Brain microvascular endothelial cell (primary cell): ENCODE measurements around the gene GSC2.

Experiments used
- DNase-seq: peaks from one replicate; pipeline ENCODE4 v3.0.0-alpha.2; 2020
- H3K27ac ChIP-seq: fragments of 250-450 bp; sonication (Bioruptor Pico); 2 replicates; pipeline ENCODE4 v1.5.1; 2020; ENCODE audit warnings: mild to moderate bottlenecking, moderate library complexity
- H3K27me3 ChIP-seq: fragments of 250-450 bp; sonication (Bioruptor Pico); replicated peaks from 2 replicates; pipeline ENCODE4 v1.5.1; 2020; ENCODE audit warnings: mild to moderate bottlenecking
- H3K36me3 ChIP-seq: fragments of 250-450 bp; sonication (Bioruptor Pico); replicated peaks from 2 replicates; pipeline ENCODE4 v1.5.1; 2020; ENCODE audit warnings: mild to moderate bottlenecking
- H3K4me3 ChIP-seq: 2 replicates; pipeline ENCODE4 v1.5.1; 2011; ENCODE audit warnings: low read depth, mild to moderate bottlenecking, control low read depth, low read length, moderate library complexity
- in situ Hi-C: cut with HindIII; loops from 2 replicates; pipeline ENCODE4 v1.10.0; 2017; ENCODE audit warnings: low sequenced_read_pairs, low pct_ligation_motif_present
- TF ChIP-seq, protein P1 (sequence below): IDR thresholded peaks from 2 replicates; pipeline ENCODE4 v1.5.1; 2011; ENCODE audit warnings: low read depth, mild to moderate bottlenecking, moderate library complexity, low read length, control low read depth, inconsistent platforms; ENCODE audit errors: missing control alignments

The GSC2 gene, protein sequence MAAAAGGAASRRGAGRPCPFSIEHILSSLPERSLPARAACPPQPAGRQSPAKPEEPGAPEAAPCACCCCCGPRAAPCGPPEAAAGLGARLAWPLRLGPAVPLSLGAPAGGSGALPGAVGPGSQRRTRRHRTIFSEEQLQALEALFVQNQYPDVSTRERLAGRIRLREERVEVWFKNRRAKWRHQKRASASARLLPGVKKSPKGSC

DNA sequence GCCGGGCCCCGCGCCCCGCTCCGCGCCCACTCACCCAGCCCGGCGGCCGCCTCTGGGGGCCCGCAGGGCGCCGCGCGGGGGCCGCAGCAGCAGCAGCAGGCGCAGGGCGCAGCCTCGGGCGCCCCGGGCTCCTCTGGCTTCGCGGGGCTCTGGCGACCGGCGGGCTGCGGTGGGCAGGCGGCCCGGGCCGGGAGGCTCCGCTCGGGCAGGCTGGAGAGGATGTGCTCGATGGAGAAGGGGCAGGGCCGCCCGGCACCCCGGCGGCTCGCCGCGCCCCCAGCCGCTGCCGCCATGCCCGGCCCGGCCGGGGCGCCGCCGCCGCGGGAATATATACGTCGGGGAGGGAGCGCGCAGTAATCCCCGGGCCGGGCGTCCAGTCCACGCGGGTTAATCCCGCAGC, at the start of gene GSC2:
TSS of gene GSC2 (minus strand) at position 302 of the 400 bp plus-strand sequence. CDS start at position 293, 9 bp downstream.
- no peak within 1 kb of the TSS for H3K4me3 ChIP-seq
- in situ Hi-C loops = no loop called here
- no peak within 1 kb of the TSS for H3K27ac ChIP-seq
- TF ChIP-seq, protein P1, sequence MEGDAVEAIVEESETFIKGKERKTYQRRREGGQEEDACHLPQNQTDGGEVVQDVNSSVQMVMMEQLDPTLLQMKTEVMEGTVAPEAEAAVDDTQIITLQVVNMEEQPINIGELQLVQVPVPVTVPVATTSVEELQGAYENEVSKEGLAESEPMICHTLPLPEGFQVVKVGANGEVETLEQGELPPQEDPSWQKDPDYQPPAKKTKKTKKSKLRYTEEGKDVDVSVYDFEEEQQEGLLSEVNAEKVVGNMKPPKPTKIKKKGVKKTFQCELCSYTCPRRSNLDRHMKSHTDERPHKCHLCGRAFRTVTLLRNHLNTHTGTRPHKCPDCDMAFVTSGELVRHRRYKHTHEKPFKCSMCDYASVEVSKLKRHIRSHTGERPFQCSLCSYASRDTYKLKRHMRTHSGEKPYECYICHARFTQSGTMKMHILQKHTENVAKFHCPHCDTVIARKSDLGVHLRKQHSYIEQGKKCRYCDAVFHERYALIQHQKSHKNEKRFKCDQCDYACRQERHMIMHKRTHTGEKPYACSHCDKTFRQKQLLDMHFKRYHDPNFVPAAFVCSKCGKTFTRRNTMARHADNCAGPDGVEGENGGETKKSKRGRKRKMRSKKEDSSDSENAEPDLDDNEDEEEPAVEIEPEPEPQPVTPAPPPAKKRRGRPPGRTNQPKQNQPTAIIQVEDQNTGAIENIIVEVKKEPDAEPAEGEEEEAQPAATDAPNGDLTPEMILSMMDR = no peak
- H3K27me3 ChIP-seq = peaks cover 59% of the 10 kb centered on the region
- H3K36me3 ChIP-seq = no peaks in the 10 kb centered on the region
- DNase-seq = no peak

GRCh38 chr22:19199479-19199878, 49.4 kb upstream of the GSC2 start:
- no peak overlapping the region for H3K27ac ChIP-seq
- H3K27me3 ChIP-seq = no peaks in the 10 kb centered on the region
- DNase-seq = no peak
- H3K36me3 ChIP-seq = peaks cover 7% of the 10 kb centered on the region
- TF ChIP-seq, protein P1 = no peak
- in situ Hi-C loops = no loop called here
- no peak overlapping the region for H3K4me3 ChIP-seq

DNA sequence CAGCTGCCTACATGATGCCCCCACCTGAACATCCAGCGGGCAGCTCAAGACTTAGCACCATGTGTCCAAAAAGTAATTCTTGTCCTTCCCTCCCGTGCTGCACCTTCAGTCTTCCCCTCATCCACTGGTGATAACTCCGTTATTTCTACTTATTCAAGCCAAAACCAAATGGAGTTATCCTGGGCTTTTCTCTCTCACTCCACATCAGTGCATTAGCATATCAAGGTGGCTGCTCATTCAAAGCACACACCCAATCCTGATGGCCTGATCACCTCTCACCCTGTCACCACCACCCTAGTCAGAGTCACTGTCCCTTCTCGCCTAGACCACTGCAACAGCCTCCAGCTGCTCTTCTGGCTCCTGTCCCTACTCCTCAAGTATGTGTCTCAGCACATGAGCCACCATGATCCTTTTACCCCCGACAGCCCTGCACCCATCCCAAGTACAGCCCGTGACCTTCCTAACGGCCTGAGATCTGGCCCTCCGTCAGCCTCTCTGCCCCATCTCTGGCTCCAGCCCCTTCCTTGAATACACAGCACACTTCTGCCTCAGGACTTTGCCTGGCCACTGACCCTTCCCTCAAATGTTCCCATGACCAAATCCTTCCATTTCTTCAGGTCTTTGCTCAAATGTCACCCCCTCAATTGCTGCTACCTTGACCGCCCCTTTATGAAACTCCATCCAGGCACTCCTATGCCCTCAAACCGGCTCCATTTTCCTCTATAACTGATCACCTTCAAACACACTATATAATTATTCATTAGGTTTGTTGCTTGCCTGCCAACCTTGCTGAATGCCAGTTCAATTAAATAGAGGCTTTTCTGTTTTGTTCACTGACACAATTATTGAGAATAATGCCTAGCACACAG, 48.1 kb upstream of the GSC2 start:
- Histone ChIP-seq H3K36me3 (peaks cover 13% of the 10 kb centered on the region), H3K4me3 (no peak overlapping the region)
- in situ Hi-C loops = no loop called here

DNA sequence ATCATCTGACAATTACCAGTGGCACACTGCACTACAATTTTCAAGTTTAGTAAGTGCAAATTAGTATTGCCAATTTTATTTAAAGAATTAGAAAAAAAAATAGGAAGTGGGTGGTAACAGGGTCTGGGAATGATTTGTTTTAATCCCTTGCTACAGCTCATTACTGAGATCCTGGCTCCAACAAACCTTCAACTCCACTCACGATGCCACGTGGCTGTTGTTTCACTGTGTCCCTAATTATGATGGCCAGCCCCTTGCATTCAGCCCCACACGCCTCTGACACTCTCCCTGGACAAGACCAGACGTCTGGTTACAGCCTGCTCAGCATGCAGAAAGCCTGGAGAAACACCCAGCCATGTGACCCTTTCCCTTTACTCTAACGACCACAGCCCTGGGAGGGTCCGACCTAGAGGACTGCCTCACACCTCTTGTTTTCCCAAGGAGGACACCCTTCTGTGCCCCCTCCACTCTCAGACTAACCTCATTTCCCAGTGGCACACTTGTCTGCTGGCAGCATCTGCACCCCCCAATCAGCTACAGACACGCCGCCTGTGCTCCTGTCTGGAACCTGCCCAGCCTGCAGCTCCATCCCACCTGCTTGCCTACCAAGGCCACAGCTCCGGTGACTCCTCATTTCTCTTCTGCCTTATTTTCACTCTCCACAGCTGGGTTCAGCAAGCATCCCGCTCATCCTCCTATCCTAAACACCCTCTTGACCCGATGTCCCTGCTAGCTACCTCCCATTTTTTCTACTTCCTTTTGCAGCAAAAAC, 46.9 kb upstream of the GSC2 start:
- TF ChIP-seq, protein P1 = no peak
- peaks cover 13% of the 10 kb centered on the region for H3K36me3 ChIP-seq

More for the DNA sequence above, 48.1 kb upstream of the GSC2 start:
- Histone ChIP-seq H3K27ac (no peak overlapping the region), H3K27me3 (no peaks in the 10 kb centered on the region)
- DNase-seq = no peak
- TF ChIP-seq, protein P1 = no peak

DNA sequence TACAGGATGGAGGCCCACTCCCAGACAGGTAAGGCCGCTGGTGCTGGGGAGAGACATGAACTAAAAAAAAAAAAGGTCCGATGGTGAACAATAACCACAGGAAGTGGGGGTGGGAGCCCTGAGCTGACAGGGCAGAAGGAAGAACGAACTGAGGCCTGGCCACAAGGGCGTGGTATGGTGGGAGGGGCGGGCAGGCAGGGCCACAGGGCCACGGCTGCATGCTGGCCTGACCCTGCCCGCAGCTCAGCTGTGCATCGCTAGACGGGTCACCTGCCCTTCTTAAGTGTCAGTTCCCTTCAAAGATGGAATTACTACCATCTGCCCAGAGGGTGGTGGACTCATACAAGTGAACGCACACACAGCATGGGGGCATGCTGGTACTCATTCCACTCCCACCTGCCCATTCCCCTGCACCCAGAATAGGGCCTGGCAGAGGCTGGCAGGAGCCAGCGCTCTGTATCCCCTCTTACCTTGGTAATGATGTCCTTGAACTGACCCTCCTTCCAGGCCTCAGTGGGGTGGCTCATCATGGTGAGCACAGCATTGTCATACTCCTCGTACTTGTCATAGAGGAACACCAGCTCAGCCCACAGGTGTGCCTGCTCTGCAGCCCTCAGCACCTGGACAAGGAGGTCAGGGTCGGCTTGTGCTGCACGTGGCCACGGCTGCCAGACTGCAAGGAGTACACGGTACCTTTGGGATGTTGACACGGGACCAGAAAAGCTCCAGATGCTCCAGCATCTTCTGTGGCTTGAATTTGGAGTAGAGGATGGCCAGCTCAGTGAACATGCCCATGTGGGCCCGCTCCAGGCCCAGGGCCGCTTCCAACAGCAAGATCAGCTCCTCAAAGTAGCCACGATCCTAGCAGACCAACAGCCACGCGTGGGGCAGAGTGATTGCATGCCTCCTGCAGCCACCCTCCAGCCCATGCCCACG, 46.0 kb upstream of the GSC2 start:
- no peak for DNase-seq
- peaks cover 13% of the 10 kb centered on the region for H3K36me3 ChIP-seq
- in situ Hi-C loops = no loop called here
- no peak overlapping the region for H3K27ac ChIP-seq
- no peaks in the 10 kb centered on the region for H3K27me3 ChIP-seq
- no peak overlapping the region for H3K4me3 ChIP-seq
- TF ChIP-seq, protein P1 = no peak

More for the DNA sequence above, 46.9 kb upstream of the GSC2 start:
- no peaks in the 10 kb centered on the region for H3K27me3 ChIP-seq
- no peak for DNase-seq
- no peak overlapping the region for H3K27ac ChIP-seq
- no peak overlapping the region for H3K4me3 ChIP-seq
- in situ Hi-C loops = no loop called here
